GM19463 (cell line): ENCODE results near the gene ARMC6.
"Not testable (repeated sequence)": the region's sequence is repeated elsewhere in the genome, so short reads cannot be mapped to it uniquely, and the experiment has no call there.

Source experiments
- ATAC-seq: cut with Tn5 transposase; IDR thresholded peaks from one replicate; pipeline ENCODE4 v1.9.1; 2021; ENCODE audit warnings: mild to moderate bottlenecking, moderate library complexity; ENCODE audit not compliant: unreplicated experiment

Gene ARMC6

GRCh38 chr19:19106938-19107337 is 73.5 kb downstream of the ARMC6 start:
- ATAC-seq, result not testable (repeated sequence)

GRCh38 chr19:19107654-19108053 is 74.3 kb downstream of the ARMC6 start:
- no peak for ATAC-seq
